WTC11 (cell line): Measurements from ENCODE around the gene DNAJC8. TPM values are rescaled to one million over a fixed set of nuclear protein-coding genes. Genes with fewer than 3 reads are reported as not detected.

Source experiments
- ATAC-seq: fragments of 200-7000 bp; cut with Tn5 transposase; 2 replicates; pipeline ENCODE4 v1.10.0; 2021; ENCODE audit warnings: mild to moderate bottlenecking, moderate library complexity
- CTCF ChIA-PET: fragments of 300-600 bp; sonication (Branson Sonifier 250); formaldehyde crosslinking; loops from one replicate; lab custom pipeline; 2021; ENCODE audit warnings: antibody characterized with exemption; lab: Charles Lee
- POLR2A ChIA-PET: fragments of 350-600 bp; sonication (Branson Sonifier 250); formaldehyde crosslinking; loops from one replicate; lab custom pipeline; 2021; ENCODE audit warnings: antibody characterized with exemption; lab: Charles Lee
- DNase-seq: peaks from one replicate; pipeline ENCODE4 v3.0.0; 2021; ENCODE audit warnings: low spot score
- H3K27ac Mint-ChIP-seq: 2 replicates; pipeline ENCODE4 v1.8.0; 2021; ENCODE audit warnings: mixed read lengths
- H3K27me3 Mint-ChIP-seq: 2 replicates; pipeline ENCODE4 v1.8.0; 2021; ENCODE audit warnings: low read depth, mild to moderate bottlenecking, moderate library complexity, mixed read lengths
- H3K36me3 Mint-ChIP-seq: 2 replicates; pipeline ENCODE4 v1.8.0; 2021; ENCODE audit warnings: mixed read lengths
- H3K4me1 Mint-ChIP-seq: 2 replicates; pipeline ENCODE4 v1.8.0; 2022; ENCODE audit warnings: mixed read lengths
- H3K4me3 Mint-ChIP-seq: 2 replicates; pipeline ENCODE4 v1.8.0; 2021; ENCODE audit warnings: mild to moderate bottlenecking, moderate library complexity, mixed read lengths
- H3K9me3 Mint-ChIP-seq: 2 replicates; pipeline ENCODE4 v1.8.0; 2021; ENCODE audit warnings: mixed read lengths
- ATF2 ChIP-seq: sonication (generic); formaldehyde crosslinking; IDR thresholded peaks from 2 replicates; pipeline ENCODE4 v1.8.1; 2022; ENCODE audit warnings: low read depth, missing genetic modification reagents, borderline replicate concordance
- CDX4 ChIP-seq: fragments of 250-450 bp; sonication (Bioruptor Pico); IDR thresholded peaks from 2 replicates; pipeline ENCODE4 v1.9.0; 2021; ENCODE audit warnings: moderate library complexity, mild to moderate bottlenecking, inconsistent platforms, borderline replicate concordance
- E2F1 ChIP-seq: sonication (generic); formaldehyde crosslinking; IDR thresholded peaks from 2 replicates; pipeline ENCODE4 v1.8.0; 2022; ENCODE audit warnings: mild to moderate bottlenecking, missing genetic modification reagents
- GABPB1 ChIP-seq: sonication (generic); formaldehyde crosslinking; IDR thresholded peaks from 2 replicates; pipeline ENCODE4 v1.8.1; 2023; ENCODE audit warnings: mild to moderate bottlenecking, missing genetic modification reagents
- HMGA2 ChIP-seq: fragments of 250-450 bp; sonication (Bioruptor Pico); IDR thresholded peaks from 2 replicates; pipeline ENCODE4 v1.4.0; 2021; ENCODE audit warnings: mild to moderate bottlenecking, moderate library complexity
- HMGXB4 ChIP-seq: sonication (generic); formaldehyde crosslinking; IDR thresholded peaks from 2 replicates; pipeline ENCODE4 v1.8.1; 2023; ENCODE audit warnings: mild to moderate bottlenecking, moderate library complexity, missing genetic modification reagents
- JUN ChIP-seq: sonication (generic); formaldehyde crosslinking; IDR thresholded peaks from 2 replicates; pipeline ENCODE4 v1.8.0; 2023; ENCODE audit warnings: mild to moderate bottlenecking, missing genetic modification reagents
- MAX ChIP-seq: sonication (generic); formaldehyde crosslinking; IDR thresholded peaks from 2 replicates; pipeline ENCODE4 v1.8.0; 2022; ENCODE audit warnings: mild to moderate bottlenecking, missing genetic modification reagents
- MYBL2 ChIP-seq: sonication (generic); formaldehyde crosslinking; IDR thresholded peaks from 2 replicates; pipeline ENCODE4 v1.8.1; 2023; ENCODE audit warnings: mild to moderate bottlenecking, moderate library complexity, missing genetic modification reagents
- NR2C2 ChIP-seq: sonication (generic); formaldehyde crosslinking; IDR thresholded peaks from 2 replicates; pipeline ENCODE4 v1.8.0; 2022; ENCODE audit warnings: mild to moderate bottlenecking, missing genetic modification reagents
- SMAD3 ChIP-seq: sonication (generic); formaldehyde crosslinking; IDR thresholded peaks from 2 replicates; pipeline ENCODE4 v1.8.0; 2022; ENCODE audit warnings: missing genetic modification reagents, mild to moderate bottlenecking, borderline replicate concordance
- TCF7 ChIP-seq: sonication (generic); formaldehyde crosslinking; IDR thresholded peaks from 2 replicates; pipeline ENCODE4 v1.8.0; 2022; ENCODE audit warnings: mild to moderate bottlenecking, low read depth, missing genetic modification reagents, moderate library complexity
- TP53 ChIP-seq: sonication (generic); formaldehyde crosslinking; IDR thresholded peaks from 2 replicates; pipeline ENCODE4 v1.8.1; 2023; ENCODE audit warnings: mild to moderate bottlenecking, missing genetic modification reagents
- ZNF138 ChIP-seq: sonication (generic); formaldehyde crosslinking; conservative IDR thresholded peaks from 2 replicates; pipeline ENCODE4 v1.8.1; 2022; ENCODE audit warnings: mild to moderate bottlenecking, moderate library complexity, missing genetic modification reagents
- ZNF281 ChIP-seq: sonication (generic); formaldehyde crosslinking; IDR thresholded peaks from 2 replicates; pipeline ENCODE4 v1.8.0; 2023; ENCODE audit warnings: mild to moderate bottlenecking, missing genetic modification reagents
- ZNF423 ChIP-seq: fragments of 250-450 bp; sonication (Bioruptor Pico); IDR thresholded peaks from 2 replicates; pipeline ENCODE4 v2.1.2; 2022; ENCODE audit warnings: mild to moderate bottlenecking, moderate library complexity
- total RNA-seq: library from RNA; stranded (reverse); gene quantifications from 3 replicates; pipeline ENCODE4 v1.2.3, GENCODE V29; 2021

Gene DNAJC8
- total RNA-seq, 1 experiment from 2014 or later = 112 TPM

- no peak for ATAC-seq
- Mint-ChIP-seq H3K4me1 (peaks cover 15% of the 10 kb centered on the region), H3K27ac (peak overlapping the region; percentile 30), H3K4me3 (no peak overlapping the region), H3K27me3 (no peaks in the 10 kb centered on the region), H3K9me3 (no peaks in the 10 kb centered on the region), H3K36me3 (no peaks in the 10 kb centered on the region)
- no peak for DNase-seq
- TF ChIP-seq HMGXB4 (CRISPR knock-in tag) = no peak
- no peak for TF ChIP-seq NR2C2
- TF ChIP-seq ATF2 (CRISPR knock-in tag) = no peak
- no peak for TF ChIP-seq CDX4
- TF ChIP-seq HMGA2 = no peak
- no peak for TF ChIP-seq JUN
- TF ChIP-seq E2F1 (CRISPR knock-in tag) = no peak
- TF ChIP-seq GABPB1 = no peak
- no peak for TF ChIP-seq SMAD3
- TF ChIP-seq ZNF281 = no peak
- TF ChIP-seq MYBL2 (CRISPR knock-in tag) = no peak
- ChIA-PET POLR2A (no interaction called here), CTCF (interaction anchor here (1.0 kb wide), 1 partner anchor 8 kb away, joined by 3 read pairs; no protein-coding TSS in a partner anchor)
Observed at GRCh38 chr1:28190996-28191645, 41.7 kb downstream of the DNAJC8 start.

GRCh38 chr1:28190337-28190979 is 42.4 kb downstream of the DNAJC8 start:
- H3K27ac Mint-ChIP-seq = peak overlapping the region; percentile 53; the same call in 1 of the 2 replicates
- ATAC-seq = no peak
- no peak for DNase-seq
- no peak overlapping the region for H3K4me3 Mint-ChIP-seq
- H3K4me1 Mint-ChIP-seq = peaks cover 12% of the 10 kb centered on the region
- no peak for TF ChIP-seq ZNF138
- no peak for TF ChIP-seq MAX (CRISPR knock-in tag)
- no peak for TF ChIP-seq ZNF423 (CRISPR knock-in tag)
- TF ChIP-seq TCF7 (CRISPR knock-in tag) = no peak
- TF ChIP-seq TP53 = no peak
- no peaks in the 10 kb centered on the region for H3K27me3 Mint-ChIP-seq
- H3K9me3 Mint-ChIP-seq = no peaks in the 10 kb centered on the region
- POLR2A ChIA-PET = no interaction called here
- CTCF ChIA-PET = no interaction called here
- H3K36me3 Mint-ChIP-seq = no peaks in the 10 kb centered on the region
